Adrenal gland (tissue), 5 donors: ENCODE data around the gene ZBTB7C.

ENCODE experiments used
- CTCF ChIP-seq, 6 experiments: fragments of 450-650 bp in 4 of 6; fragments of 200-600 bp in 2 of 6; sonication (generic) in 1 of 6; IDR thresholded peaks; 1 replicate in 5 of 6; 2 replicates in 1 of 6; pipeline versions ENCODE4 v1.5.1 to v1.8.0; 2016 to 2021; ENCODE audit warnings: antibody characterized with exemption in 6 of 6, mild to moderate bottlenecking in 2 of 6, moderate library complexity in 1 of 6
- POLR2A ChIP-seq, 2 donors: fragments of 450-650 bp; IDR thresholded peaks; one replicate each; pipeline ENCODE4 v1.6.1; 2017; ENCODE audit warnings: antibody characterized with exemption in 2 of 2, mild to moderate bottlenecking in 2 of 2, moderate library complexity in 1 of 2
- donor health status: DM: no; HTN: no; CAD: no.

- TF ChIP-seq CTCF (IDR thresholded peaks at IDR 0.05) (no peak), POLR2A (IDR thresholded peaks at IDR 0.05) (no peak)
Observed at GRCh38 chr18:48393170-48393569, 16.0 kb downstream of the ZBTB7C start.
